HG02759 (cell line): ENCODE measurements around the gene BBS1.

ENCODE experiments used
- ATAC-seq: cut with Tn5 transposase; IDR thresholded peaks from one replicate; pipeline ENCODE4 v1.9.1; 2021; ENCODE audit warnings: mild to moderate bottlenecking, moderate library complexity; ENCODE audit not compliant: unreplicated experiment

Gene BBS1

DNA sequence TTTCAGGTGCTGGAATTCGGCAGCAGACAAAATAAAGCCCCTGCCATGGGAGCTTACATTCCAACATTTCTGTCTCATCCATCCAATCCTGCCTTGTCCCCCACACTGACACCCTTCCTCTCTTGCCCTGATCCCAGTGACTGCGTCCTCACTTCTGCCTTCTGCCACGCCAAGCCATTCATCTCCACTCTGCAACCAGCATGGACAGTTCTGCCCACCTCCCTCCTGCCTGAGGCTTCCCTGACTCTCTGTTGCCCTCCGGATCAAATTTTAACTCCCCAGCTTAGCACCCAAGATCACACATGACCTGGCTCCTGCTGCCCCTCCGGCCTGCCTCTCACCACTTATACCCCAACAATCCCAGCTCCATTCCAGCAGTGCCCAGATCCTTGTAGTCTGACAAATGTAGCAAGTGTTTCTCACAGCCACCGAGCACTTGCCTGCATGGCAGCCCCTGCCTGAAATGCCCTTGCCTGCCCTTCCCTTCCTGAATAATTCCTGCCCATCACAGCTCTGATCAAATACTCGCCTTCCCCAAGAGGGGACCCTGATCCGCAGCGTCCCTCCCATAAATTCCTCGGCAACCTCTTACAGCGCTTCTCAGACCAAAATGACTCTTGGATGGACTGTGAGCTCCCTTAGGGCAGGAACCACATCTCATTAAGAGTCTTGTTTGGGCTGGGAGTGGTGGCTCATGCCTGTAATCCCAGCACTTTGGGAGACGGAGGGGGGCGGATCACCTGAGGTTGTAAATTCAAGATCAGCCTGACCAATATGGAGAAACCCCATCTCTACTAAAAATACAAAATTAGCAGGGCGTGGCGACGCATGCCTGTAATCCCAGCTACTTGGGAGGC is 38.6 kb downstream of the BBS1 start:
- no peak for ATAC-seq

DNA sequence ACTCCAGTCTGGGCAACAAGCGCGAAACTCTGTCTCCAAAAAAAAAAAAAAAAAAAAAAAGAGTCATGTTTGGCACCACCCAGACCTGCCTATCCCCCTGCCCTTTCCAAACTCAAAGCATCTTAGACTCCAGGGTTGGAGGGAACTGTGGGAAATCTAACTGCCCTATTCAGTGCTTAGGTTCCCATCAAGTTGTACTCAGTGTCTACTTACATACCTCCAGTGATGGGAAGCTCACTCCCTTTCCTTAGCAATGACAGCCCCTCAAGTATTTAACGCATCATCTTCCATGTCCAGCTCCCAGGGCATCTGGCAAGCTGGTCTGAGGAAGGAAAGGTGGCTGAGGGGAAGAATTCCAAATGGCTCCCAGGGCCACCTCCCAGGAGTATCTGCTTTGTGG is 39.3 kb downstream of the BBS1 start:
- no peak for ATAC-seq

DNA sequence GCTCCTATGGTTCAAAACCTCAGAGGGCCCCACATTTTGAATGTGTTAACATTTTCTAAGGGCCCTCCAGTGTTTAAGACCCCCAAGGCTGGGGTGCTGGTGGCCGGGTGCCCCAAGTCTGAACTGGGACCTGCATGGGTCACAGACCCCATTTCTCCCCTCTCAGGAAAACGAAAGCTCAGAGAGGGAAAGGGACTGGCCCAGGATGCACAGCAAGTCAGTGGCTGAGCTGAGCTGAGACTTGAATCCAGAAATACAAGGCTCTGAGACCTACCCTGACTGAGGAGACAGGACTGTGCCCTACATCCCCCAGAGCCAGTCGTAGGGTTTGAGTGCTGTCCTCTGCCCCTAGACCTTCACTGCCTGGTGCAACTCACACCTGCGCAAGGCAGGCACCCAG is 40.5 kb downstream of the BBS1 start:
- ATAC-seq = no peak

DNA sequence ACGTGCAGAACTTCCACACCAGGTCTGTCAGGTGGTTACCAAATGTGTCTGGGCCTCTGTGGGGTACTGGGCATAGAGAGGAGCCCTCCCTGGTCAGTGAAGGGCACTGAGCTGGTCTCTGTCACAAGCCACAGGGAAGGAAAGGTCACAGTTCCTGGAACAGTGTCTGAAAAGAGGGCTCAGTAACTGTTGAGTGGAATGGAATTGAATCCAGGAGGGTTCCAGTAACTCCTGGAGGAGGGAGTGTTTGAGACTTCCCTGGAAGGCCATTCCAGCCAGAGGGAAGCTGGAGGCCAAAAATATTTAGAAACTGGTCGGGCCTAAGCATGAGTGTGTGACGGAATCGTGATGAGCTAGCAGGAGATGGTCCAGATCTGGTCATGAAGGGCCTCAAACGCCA is 44.2 kb downstream of the BBS1 start:
- ATAC-seq = no peak

DNA sequence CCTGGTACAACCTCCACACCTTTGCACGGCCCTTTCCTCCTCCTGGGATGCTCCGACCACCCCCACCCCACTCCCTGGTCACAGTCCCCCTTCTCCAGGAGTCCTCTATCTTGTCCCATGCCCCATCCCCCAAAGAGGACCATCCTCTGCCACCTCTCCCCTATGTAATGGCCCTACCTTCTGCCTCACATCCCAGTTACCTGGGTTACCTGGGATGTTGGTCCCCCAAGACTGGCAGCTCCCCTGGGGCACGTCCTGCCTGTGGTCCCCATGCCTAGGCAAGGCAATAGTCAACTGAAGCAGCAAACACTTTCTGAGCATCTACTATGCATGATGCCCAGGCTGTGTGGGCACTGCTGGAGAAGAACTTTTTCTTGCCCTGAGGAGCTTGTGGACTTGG is 45.0 kb downstream of the BBS1 start:
- ATAC-seq = no peak

DNA sequence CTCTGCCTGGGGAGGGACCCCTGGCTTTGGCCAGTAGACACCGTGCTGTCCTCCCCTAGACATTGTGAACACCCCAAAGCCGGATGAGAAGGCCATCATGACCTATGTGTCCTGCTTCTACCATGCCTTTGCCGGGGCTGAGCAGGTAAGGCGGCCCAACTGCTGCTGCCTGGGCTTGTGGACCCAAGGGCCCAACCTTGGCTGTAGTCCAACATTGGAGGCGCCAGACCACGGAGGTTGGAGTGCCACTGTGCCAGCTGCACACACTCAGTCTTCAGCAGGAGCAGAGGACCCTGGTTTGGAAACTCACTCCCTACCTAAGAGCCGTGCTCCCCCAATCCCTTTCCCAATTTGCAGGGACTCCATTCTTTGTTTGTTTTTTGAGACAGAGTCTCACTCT is 45.7 kb downstream of the BBS1 start:
- no peak for ATAC-seq

DNA sequence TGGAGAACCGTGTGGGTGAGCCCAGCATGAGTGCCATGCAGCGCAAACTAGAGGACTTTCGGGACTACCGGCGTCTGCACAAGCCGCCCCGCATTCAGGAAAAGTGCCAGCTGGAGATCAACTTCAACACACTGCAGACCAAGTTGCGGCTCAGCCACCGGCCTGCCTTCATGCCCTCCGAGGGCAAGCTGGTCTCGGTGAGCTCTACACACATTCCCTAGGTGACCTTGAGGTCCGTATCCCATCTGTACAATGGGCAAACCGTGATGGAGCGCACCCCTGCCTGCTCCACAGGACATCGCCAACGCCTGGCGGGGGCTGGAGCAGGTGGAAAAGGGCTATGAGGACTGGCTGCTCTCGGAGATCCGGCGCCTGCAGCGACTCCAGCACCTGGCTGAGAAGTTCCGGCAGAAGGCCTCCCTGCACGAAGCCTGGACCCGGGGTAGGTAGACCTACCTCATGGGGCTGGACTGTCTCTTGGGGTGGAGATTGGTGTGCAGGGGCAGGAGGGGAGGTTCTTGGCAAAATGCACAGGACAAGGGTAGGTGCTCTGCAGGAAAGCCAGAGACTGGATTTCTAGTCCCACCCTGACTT is 47.4 kb downstream of the BBS1 start:
- ATAC-seq = no peak

DNA sequence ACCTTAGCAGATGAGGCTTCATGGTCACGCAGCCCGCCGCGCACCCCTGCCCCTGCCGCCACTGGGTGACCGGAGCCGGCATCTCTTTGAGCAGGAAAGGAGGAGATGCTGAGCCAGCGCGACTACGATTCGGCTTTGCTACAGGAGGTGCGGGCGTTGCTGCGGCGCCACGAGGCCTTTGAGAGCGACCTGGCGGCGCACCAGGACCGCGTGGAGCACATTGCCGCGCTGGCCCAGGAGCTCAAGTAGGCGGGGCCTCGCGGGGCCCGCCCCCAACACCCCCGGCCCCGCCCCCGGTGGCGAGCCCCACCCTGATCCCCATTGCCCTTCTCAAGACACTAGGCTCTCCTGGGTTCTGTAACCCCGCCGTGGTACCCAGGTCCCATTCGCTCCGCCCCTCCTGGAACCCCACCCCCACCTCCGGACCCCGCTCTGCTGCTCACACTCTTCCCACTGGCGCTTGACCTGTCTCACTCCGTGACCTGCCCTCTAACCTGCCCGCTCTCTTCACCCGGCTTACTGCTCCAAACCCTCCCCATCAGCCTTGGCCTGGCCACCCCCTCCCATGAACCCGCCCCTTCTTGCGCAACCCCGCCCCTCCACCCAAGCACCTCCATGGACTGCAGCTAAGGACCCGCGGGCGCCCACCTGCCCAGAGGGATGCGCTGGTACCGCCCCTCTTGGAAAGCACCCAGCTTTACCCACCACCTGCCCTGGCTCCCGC is 48.9 kb downstream of the BBS1 start:
- ATAC-seq = no peak

DNA sequence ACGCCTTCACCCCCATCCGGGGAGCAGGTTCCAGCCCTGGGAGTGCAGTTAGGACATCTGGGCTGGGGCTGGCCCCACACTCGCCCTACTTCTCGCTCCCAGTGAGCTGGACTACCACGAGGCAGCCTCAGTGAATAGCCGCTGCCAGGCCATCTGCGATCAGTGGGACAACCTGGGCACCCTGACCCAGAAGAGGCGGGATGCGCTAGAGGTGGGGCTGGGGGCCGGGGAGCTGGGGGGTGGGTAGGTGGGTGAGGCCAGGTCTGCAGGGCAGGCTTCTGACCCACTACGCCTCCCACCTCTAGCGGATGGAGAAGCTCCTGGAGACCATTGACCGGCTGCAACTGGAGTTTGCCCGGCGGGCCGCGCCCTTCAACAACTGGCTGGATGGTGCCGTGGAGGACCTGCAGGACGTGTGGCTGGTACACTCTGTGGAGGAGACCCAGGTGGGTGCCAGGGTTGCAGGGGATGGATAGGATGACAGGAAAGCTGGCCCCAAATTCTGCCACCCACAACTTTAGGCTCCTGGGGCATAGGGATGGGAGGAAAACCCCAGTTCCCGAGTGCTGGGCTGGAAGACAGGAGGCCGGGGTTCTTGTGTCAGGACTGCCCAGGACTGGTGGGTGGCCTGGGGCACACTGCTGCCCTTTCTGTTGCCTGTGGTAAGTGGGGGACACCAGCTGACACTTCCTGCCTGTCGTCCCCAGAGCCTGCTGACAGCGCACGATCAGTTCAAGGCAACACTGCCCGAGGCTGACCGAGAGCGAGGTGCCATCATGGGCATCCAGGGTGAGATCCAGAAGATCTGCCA is 49.6 kb downstream of the BBS1 start:
- no peak for ATAC-seq

DNA sequence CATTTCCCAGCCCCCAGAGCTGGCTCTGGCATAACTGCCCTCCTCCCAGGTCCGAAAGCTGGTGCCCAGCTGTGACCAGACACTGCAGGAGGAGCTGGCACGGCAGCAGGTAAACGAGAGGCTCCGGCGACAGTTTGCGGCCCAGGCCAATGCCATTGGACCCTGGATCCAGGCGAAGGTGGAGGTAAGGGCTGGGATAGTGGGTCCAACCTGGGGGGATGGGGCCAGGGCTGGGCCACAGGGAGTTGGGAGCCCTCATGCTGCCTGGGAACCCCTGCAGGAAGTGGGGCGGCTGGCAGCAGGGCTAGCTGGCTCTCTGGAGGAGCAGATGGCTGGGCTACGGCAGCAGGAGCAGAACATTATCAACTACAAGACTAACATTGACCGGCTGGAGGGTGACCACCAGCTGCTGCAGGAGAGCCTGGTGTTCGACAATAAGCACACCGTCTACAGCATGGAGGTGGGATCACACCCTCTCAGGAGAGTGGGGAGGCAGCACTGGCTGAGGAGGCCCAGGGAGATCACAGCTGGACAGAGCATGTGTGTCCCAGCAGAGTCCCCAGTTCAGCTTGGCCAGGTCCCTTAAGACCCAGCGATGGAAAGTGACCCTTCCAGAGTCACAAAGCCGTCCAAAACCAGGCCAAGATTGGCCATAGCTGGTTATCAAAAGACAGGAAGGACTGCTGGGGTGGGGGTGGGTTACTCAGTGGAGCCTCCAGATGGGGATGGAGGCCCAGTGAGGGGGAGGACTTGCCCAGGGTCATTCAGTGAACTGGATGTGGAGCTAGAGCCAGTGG is 50.9 kb downstream of the BBS1 start:
- no peak for ATAC-seq

DNA sequence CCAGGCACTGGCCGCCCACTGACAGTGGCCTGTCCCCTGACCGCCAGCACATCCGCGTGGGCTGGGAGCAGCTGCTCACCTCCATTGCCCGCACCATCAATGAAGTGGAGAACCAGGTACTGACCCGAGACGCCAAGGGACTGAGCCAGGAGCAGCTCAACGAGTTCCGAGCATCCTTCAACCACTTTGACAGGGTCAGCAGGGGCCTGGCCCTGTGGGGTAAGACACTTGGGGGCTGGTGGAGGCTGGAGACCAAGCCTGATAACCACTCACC is 51.5 kb downstream of the BBS1 start:
- no peak for ATAC-seq

DNA sequence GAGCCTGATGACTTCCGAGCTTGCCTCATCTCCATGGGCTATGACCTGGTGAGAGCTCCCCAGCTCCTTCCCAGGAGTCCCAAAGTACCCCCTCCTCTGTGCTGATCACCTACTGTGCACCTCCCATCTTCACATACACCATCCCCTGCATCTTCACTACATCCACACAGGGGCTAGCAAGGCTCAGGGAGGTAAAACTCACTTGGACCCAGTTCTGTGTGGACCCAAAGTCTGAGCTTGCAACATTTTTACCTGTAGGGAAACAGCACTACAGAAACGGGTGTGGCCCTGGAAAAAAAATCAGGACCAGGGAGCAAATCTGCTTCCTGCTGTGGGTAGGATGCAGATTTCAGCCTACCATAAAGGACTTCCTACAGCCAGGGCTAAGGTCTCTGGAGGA is 51.8 kb downstream of the BBS1 start:
- ATAC-seq = no peak

DNA sequence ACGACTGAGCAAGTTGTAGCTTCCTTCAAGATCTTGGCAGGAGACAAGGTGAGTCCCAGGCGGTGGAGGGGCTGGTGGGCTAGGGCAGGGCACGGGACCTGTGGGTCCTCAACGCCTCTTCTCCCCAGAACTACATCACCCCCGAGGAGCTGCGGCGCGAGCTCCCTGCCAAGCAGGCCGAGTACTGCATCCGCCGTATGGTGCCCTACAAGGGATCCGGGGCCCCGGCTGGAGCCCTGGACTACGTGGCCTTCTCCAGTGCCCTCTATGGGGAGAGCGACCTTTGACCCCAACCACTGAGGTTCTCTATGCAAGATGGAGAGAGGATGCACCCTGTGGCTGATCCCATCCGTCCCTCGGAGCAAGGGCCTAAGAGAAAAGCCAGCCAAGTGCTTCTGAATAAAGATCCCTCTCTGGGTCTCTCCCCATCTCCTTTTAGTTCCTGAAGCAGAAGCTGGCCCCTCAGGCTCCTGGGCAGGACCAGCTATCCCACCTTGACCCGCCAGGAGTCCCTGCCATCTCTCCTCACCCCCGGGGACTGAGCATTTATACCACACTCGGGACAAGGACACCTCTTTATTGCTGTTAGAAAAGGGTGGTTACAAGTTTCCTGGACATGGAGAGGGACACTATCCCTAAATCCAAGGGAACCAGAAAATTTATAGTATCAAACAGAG is 52.6 kb downstream of the BBS1 start:
- no peak for ATAC-seq

DNA sequence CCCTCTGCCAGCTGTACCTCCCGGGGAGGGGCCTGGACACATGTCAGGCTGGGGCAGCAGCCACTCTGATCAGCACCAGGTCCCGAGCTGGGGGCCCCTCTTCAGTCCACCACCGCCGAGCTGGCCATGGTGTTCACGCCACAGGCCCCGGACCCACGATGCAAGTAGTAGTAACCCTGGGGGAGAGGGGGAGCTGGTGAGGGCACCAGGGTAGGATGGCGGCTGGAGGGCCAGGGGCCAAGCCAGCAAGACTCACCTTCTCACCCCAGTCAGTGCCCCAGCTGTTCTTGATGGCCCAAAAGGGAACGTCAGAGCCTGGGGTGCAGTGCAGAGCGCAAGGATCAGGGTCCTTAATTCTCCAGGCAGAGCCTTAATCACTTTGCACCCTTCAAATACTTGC is 53.4 kb downstream of the BBS1 start:
- no peak for ATAC-seq

DNA sequence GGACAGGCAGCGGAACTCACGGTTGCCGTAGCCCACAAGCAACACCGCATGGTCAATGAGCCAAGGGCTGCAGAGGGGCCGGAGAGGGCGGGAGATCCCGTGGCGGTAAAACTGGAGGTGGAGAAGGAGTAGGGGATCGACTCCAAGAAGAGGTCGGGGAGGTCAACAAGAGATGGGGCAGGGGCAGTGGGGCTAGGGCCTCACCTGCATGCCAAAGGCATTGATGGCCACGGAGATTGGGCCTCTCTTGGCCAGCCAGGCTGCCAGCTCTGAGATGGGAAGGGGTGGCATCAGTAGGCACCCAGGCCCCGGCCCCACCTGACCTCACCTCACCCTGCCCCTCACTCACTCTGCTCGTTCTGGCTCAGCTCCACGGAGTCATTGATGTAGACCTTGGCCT is 54.1 kb downstream of the BBS1 start:
- no peak for ATAC-seq

DNA sequence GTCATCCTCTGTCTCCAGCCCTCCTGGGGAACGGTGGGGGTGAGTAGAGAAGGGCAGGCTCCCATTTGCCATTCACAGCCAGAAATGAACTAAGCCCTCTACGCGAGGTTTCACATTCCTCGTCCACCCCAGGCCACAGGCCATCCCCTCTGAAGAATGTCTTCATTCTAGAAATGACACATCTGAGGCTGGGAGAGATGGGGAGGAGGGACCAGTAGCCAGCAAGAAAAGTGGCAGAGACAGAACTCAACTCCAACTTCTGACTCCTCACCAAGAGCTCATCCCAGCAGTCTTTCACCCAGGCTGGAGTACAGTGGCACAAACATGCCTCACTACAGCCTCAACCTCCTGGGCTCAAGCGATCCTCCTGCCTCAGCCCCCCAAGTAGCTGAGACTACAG is 54.5 kb downstream of the BBS1 start:
- ATAC-seq = no peak

DNA sequence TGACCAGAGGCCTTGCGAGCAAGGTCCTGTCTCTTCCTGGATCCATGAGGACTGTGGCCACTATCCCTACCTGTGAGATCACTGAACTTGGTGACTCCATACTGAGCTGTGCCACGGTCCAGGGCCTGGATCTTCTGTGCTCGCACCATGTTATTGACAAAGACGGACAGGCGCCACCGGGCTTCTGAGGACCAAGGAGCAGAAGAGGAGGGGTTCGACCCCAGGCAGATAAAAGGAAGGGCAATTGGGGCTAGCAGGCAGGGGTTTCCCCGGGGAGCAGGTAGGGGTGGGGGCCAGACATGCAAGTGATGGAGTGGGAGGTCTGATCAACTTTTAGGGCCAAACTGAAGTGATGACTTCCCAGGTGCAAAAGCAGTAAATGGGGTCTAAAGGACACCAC is 55.8 kb downstream of the BBS1 start:
- no peak for ATAC-seq

DNA sequence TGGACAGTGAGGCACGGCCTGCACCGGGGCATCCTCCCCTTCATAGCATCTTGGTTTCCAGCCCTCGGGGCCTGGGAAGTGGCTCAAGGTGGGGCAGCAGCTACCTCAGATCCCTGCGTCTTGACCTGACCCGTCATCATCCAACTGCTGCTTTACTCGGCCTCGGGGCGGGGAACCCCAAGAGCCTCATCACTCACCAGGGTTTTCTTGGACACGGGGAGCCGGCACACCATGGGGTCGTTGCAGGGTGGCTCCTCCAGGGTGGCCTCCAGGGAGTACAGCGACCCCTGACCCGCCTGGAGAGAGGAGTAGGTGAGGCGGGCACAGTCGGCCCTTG is 57.3 kb downstream of the BBS1 start:
- no peak for ATAC-seq

DNA sequence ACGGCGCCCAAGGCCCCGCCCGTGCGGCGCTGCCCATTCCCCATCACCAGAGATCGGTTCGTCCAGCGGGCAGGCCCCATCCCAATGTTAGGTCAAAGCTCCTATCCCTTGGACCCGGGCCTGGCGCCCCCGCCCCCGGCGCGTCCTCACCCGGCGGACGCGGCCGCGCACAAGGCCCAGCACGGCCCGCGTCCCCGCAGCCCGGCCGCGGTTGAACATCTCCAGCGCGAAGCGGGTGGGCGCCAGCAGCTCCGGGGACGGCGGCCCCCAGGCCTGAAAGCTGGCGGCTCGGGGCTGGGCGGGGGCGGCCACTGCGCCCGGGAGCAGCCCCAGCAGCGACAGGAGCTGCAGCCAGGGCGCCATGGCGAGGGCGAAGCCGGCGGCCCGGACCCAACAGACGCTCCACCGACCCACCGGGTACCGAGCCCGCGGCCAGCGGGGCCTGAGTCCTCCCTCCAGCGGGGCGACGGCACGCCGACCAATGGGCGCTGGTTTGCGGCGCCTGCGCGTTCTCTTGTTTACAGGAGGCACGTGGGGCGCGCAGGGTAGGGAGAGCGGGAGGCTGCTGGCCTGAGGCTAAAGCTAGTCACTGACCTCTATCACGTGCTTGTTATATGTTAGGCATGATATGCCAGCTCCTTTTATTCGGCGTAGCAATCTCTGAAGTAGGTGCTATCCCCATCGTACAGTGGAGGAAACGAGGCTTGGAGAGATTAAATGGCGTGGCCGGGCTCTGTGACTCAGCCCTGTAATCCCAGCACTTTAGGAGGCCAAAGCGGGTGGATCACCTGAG is 57.9 kb downstream of the BBS1 start, which contains the start of gene CTSF:
Gene CTSF (minus strand): TSS at position 483 of the 793 bp plus-strand sequence. CDS start 120 bp downstream, at position 363.
- ATAC-seq = no peak
